ENCODE data around the gene GREM1.

Gene GREM1

DNA sequence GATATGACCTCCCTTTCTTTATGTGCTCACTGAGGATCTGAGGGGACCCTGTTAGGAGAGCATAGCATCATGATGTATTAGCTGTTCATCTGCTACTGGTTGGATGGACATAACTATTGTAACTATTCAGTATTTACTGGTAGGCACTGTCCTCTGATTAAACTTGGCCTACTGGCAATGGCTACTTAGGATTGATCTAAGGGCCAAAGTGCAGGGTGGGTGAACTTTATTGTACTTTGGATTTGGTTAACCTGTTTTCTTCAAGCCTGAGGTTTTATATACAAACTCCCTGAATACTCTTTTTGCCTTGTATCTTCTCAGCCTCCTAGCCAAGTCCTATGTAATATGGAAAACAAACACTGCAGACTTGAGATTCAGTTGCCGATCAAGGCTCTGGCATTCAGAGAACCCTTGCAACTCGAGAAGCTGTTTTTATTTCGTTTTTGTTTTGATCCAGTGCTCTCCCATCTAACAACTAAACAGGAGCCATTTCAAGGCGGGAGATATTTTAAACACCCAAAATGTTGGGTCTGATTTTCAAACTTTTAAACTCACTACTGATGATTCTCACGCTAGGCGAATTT, 14.9 kb downstream of the GREM1 start:
- DNase-seq = no peak

- DNase-seq = no peak
Measured at GRCh38 chr15:32733281-32733680, 15.5 kb downstream of the GREM1 start.

DNA sequence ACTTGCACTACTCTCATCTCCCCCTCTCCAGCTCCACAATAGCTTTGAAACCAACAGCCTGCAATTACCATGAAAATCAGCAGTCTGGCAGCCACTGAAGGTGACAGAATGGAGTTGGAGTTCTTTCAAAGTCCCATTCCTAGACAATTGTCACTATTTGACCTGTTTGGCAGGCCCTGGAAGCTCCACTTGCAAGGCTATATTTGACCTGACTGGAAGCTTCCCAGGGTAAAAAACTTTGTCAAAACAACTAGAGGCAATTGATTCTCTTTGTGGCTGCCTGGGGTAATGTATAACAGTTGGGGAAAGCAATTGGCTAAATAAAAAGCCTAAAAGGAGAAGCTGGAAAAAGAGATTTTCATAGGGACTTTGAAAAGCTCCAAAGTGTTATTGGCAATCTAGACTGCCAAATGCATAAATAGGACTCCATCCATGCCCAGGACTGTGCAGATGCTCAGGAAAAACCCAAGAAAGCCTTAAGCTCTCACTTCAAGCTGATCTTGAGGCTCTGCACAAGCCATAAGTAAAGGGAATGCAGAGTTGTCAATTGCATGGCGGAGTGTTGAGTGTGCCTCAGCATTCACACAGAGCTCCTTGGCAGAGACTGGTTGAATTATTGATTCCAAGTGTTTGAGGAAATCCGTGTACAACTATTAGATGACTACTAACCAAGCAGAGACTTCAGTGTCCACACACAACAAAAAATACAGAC, 18.3 kb downstream of the GREM1 start:
- no peak for DNase-seq

DNA sequence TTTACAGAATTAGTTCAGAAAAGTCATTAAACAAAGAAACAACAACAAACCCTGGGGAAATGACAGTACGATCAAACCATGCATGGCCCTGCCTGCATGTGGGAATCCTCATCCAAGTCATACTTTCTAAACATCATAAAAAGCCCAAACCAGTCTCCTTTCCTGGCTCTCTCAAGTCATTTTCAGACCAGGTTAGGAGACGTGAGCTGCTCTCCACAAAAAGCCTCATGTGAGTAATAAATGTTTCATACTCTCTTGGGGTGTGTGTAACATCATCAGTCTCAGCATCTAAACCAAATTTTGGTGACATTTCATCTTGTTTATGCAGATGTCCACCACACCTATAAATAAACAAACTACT, 18.9 kb downstream of the GREM1 start:
- DNase-seq = no peak

GRCh38 chr15:32737304-32737703, 19.5 kb downstream of the GREM1 start:
- no peak for DNase-seq

DNA sequence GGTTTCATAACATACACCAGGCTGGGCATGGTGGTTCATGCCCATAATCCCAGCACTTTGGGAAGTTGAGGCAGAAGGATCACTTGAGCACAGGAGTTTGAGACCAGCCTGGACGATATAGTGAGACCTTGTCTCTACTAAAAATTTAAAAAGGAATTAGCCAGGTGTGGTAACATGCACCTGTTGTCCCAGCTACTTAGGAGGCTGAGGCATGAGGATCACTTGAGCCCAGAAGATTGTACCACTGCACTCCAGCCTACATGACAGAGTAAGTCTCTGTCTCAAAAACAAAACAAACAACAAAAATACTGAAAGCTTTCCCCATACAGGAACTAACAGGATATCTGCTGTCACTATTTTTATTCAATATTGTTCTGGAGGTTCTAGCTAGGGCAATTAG, 20.9 kb downstream of the GREM1 start:
- no peak for DNase-seq

DNA sequence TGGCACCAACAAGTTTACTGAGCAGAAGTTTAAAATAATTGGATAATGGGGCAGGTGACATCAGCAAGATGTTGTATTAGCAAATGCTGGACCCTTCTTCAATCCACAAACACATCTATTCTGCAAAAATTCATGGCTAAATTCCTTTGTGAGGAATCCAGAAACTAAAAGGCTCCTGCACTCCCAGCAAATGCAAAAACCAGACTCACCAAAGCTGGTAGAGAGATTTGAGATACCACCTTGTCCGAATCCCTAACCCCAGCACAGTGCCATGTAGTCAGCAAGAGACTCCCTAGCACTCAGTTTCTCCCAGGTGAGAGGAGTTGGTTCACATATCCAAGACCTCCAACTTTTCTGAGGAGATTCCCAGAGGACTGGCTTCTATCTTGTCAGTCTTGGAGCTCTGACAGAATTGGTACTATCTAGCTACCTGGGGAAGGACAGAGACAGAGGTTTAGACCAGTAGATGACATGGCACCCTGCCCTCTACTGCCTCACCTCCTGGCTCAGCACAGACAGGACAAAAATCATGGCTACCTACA, 21.8 kb downstream of the GREM1 start:
- no peak for DNase-seq

DNA sequence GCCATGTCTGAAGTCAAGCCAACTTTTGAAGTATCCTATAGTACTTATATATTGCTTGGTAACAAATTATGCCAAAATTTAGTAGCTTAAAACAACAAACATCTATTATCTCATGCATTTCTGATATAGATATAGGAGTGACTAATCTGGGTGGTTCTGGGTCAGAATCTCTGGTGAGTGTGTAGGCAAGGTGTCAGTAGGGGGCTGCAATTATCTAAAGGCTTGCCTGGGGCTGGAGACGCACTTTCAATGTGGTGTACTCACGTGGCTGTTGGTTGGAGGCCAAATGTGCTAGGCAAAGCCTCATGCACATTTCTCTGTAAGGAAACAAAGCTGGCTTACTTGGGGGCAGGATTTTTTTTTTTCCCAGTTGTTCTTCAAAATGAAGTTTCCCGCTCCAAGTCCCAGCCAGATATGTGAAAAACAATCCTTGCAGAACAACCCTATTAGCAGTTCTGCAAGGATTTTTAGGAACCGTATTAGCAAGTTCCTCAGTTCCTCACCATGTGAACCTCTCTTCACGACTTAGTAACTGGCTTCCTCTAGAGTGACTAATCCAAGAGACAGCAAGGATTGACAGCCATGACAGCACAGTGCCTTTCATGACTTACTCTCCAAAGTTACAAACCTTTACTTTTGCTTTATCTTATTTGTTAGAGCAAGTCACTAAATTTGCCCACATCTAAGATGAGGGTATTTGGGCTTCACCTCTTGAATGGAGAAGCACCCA, 25.8 kb downstream of the GREM1 start:
- no peak for DNase-seq

GRCh38 chr15:32746116-32746857, 28.5 kb downstream of the GREM1 start:
- DNase-seq = no peak

DNA sequence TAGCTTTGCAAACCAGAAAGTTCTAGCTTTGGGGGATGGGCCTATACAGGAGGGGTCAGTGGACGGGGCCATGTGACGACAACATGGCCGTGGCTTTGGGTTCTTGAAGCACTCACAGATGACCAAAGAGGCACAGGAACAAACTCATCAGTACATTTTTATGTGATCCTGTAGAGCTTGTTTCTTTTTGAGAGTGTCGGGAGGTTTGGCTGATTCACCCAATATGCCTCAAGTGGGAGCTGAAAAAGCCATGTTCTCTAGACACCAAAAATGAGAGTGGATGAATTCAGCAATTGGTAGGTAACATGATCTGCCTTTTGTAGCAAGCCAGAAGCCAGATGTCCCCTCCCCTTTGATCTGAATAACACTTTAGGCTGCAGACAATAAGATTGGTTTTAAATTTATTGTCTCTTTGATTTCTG, 30.1 kb downstream of the GREM1 start:
- no peak for DNase-seq

DNA sequence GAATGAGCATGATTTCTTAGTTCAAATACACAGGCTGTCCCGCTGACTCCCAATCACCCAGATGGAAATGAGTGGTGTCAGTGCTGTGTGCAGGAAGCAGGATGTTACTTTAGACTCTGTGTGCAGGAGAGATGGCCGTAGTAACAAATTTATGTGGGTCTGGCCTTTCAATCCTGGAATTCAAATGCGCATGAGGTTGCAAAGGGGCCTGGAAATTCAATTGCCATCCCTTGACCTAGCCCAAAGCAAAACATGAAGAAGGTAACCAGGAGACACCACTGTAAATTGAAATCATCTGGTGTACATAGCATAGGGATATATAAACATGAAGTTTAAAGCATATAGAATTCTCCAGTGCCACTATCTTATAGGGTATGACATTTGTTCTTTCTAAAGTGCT, 33.2 kb downstream of the GREM1 start:
- DNase-seq = no peak

- no peak for DNase-seq
Measured at GRCh38 chr15:32757426-32757825, 39.6 kb downstream of the GREM1 start.

GRCh38 chr15:32763295-32763694, 45.5 kb downstream of the GREM1 start:
- no peak for DNase-seq

DNA sequence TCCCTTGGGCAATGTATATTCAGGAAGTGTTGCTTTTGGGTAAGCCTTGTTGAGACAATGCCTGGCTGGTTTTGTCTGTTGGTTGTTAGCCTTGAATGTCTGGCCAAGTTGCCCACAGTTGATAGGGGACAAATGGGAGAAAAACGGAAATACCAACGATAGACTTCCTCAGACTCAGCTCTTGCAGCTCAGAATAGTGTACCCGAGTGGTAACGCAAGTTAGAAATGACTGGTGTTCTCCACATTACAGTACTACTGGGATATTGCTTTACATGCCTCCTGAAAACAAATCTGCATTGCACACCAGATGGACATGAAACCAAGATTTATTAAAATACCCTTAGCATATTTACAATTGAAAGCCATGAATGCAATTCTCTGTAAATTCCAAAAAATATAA, 47.4 kb downstream of the GREM1 start:
- no peak for DNase-seq

GRCh38 chr15:32766101-32766500, 48.3 kb downstream of the GREM1 start:
- no peak for DNase-seq

DNA sequence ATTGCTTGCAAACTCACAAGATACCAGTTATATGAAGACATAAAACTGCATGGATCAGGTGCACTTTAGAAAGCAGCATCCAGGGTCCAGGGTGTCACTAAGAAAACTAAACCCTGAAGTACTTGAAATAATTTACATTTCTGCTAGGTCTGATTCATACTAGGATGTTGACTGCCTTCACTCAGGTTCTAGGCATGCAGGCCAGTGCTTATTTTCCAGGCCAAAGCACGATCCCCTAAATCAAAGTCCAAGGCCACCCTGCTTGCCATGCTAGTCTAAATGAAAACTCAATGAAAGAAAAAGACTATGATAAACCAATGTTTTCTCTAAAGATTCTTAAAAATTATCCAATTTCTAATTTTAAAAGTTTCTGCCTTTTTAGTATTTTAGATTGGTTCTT, 49.4 kb downstream of the GREM1 start:
- no peak for DNase-seq

DNA sequence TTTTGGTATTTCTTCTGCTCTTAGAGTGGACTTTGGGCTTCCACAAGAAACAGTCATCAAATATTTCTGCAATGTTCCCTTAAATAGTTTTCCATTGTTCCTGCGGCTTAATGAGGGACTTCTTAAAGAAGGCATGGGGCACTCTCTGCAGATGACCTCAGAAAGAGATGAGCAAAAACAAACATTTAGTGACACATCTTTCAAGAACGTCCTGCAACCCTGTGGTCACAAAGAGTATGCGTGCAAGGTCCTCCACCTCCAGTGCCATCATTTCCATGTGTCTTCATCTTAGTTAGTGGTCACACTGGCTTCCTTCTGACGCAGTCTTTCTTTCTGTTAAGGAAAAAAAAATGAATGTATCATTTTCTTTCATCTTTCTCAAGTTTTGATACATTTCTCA, 56.2 kb downstream of the GREM1 start:
- DNase-seq = no peak

DNA sequence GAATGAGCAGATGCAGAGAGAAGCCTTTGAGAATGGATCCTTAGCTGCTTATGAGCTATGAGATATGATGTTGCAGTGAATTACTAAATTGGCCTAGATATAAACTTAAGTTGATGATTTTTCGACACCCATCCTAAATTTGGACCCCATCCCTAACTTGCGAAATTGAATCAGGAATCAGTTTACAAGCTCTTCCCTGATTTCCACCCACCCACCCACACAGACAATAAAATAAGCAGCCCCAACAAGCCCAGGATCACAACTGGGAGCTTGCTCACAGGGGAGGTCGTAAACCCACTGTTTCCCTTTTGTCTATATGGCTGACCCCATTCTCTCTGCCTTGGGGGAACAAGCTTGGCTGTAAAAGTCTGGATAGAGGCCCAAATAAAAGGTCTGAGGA, 57.3 kb downstream of the GREM1 start:
- no peak for DNase-seq

- no peak for DNase-seq
Measured at GRCh38 chr15:32778391-32779176, 60.8 kb downstream of the GREM1 start.

GRCh38 chr15:32781781-32782180, 64.0 kb downstream of the GREM1 start:
- no peak for DNase-seq

GRCh38 chr15:32784581-32784980, 66.8 kb downstream of the GREM1 start:
- no peak for DNase-seq

DNA sequence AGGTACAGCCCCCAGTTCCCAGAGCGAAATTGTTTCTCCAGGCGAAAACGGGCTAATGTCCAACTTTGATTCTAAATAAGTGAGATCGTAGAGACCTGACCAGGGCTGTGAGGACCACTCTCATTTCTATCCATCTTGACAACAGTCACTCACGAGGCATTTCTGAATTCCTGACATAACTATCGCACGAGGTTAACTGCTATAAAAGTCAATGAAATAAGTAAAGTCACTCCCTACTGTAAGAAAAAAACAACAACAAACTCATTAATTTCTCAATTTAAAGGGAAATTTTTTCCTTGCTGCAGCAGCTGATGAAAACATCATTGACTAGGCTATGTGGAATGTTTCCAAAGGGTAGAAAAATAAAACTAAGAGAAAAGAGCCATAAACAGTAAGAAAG, 69.1 kb downstream of the GREM1 start:
- DNase-seq = no peak

DNA sequence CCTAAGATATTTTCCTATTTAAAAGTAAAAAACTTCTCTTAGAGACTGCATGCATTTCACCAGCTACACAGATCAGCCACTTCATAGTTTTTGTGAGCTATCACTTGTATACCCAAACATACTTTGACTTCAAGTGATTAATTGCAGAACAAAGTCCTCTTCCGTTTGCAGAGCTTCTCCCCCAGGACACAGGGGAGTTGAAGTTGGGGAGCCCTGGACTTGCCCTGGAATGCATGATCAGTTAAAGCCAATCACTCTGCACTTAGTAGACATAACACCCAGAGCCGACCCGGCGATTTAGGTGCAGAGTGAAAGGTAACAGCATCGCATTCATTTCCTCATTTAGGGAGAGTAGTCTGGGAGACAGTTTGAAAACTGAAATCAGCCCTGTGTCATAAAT, 70.1 kb downstream of the GREM1 start:
- DNase-seq = no peak

Measured in NCI-H2227 treated with DMSO at 0.1 percent for 48 hours (cell line).